GM23248 (cell line): ENCODE data around the gene NPHP4. TPM values are rescaled to one million over a fixed set of nuclear protein-coding genes. Genes with fewer than 3 reads are reported as not detected.

Source experiments
- DNase-seq: peaks from one replicate; pipeline ENCODE4 v3.0.0-alpha.2; 2015
- H2AFZ ChIP-seq: fragments of 200-600 bp; sonication (generic); 2 replicates; pipeline ENCODE4 v1.6.1; 2016; ENCODE audit warnings: antibody characterized with exemption
- H3F3A ChIP-seq: fragments of 200-600 bp; sonication (generic); 2 replicates; pipeline ENCODE4 v1.6.1; 2016; ENCODE audit warnings: mild to moderate bottlenecking, antibody characterized with exemption, mixed run types; ENCODE audit not compliant: insufficient read depth
- H3K27ac ChIP-seq: fragments of 200-600 bp; sonication (generic); 2 replicates; pipeline ENCODE4 v1.5.1; 2016; ENCODE audit warnings: mild to moderate bottlenecking
- H3K27me3 ChIP-seq: fragments of 200-600 bp; sonication (generic); replicated peaks from 2 replicates; pipeline ENCODE4 v1.6.1; 2016; ENCODE audit warnings: mild to moderate bottlenecking; ENCODE audit not compliant: insufficient read depth
- H3K36me3 ChIP-seq: fragments of 200-600 bp; sonication (generic); 2 replicates; pipeline ENCODE4 v1.6.1; 2016; ENCODE audit warnings: low read depth, mild to moderate bottlenecking
- H3K4me1 ChIP-seq: fragments of 200-600 bp; sonication (generic); 2 replicates; pipeline ENCODE4 v1.6.1; 2016; ENCODE audit warnings: mild to moderate bottlenecking; ENCODE audit not compliant: insufficient read depth
- H3K4me2 ChIP-seq: fragments of 200-600 bp; sonication (generic); one replicate; pipeline ENCODE4 v1.6.1; 2016; ENCODE audit warnings: mild to moderate bottlenecking; ENCODE audit not compliant: unreplicated experiment
- H3K4me3 ChIP-seq: fragments of 200-600 bp; sonication (generic); 2 replicates; pipeline ENCODE4 v1.5.1; 2016; ENCODE audit warnings: mild to moderate bottlenecking
- H3K79me2 ChIP-seq: fragments of 200-600 bp; sonication (generic); 2 replicates; pipeline ENCODE4 v1.6.1; 2016; ENCODE audit warnings: mild to moderate bottlenecking; ENCODE audit not compliant: insufficient read depth
- H3K9ac ChIP-seq: fragments of 200-600 bp; sonication (generic); 2 replicates; pipeline ENCODE4 v1.6.1; 2016; ENCODE audit warnings: mild to moderate bottlenecking
- H3K9me2 ChIP-seq: fragments of 200-600 bp; sonication (generic); 2 replicates; pipeline ENCODE4 v1.6.1; 2016; ENCODE audit warnings: mixed run types, mild to moderate bottlenecking, moderate library complexity; ENCODE audit not compliant: insufficient read depth
- H3K9me3 ChIP-seq: fragments of 200-600 bp; sonication (generic); one replicate; pipeline ENCODE4 v1.6.1; 2017; ENCODE audit warnings: low read depth
- H4K20me1 ChIP-seq: fragments of 200-600 bp; sonication (generic); 2 replicates; pipeline ENCODE4 v1.6.0; 2016; ENCODE audit not compliant: insufficient read depth
- EZH2 ChIP-seq: fragments of 200-600 bp; sonication (generic); IDR thresholded peaks from 2 replicates; pipeline ENCODE4 v1.6.1; 2018; ENCODE audit warnings: antibody characterized with exemption, mild to moderate bottlenecking; ENCODE audit not compliant: insufficient read depth, poor library complexity, severe bottlenecking
- EZH2phosphoT487 ChIP-seq: fragments of 200-600 bp; sonication (generic); IDR thresholded peaks from 2 replicates; pipeline ENCODE4 v1.6.1; 2018; ENCODE audit warnings: antibody characterized with exemption, moderate library complexity, mild to moderate bottlenecking, low read depth; ENCODE audit not compliant: insufficient read depth
- WGBS, 2 experiments: methylation state at CpG; one replicate each; pipeline ENCODE4 v1.1.6; 2015 to 2017; ENCODE audit warnings: low lambda C conversion rate in 2 of 2, low coverage in 1 of 2; ENCODE audit errors: missing lambda C conversion rate in 2 of 2; 5-methylcytosine and 5-hydroxymethylcytosine counted together
- in situ Hi-C: fragments of 300-500 bp; cut with MboI; formaldehyde crosslinking; loops from 2 replicates; pipeline ENCODE4 v1.15.0; 2020
- polyA plus RNA-seq: library from polyadenylated mRNA; unstranded; fragments of >200 nt; fragmentation: Nextera tagmentation; extraction: Ambion mirVana; gene quantifications from 2 replicates; pipeline ENCODE4 v1.2.1, GENCODE V29; 2016
- total RNA-seq: library from RNA; depleted of rRNA; stranded (reverse); fragments of >200 nt; shearing (Covaris generic); gene quantifications from 2 replicates; pipeline ENCODE4 v1.2.3, GENCODE V29; 2014

Gene NPHP4
- total and polyA plus RNA-seq, 2 experiments from 2014 or later: 4.0 to 4.2 TPM

DNA sequence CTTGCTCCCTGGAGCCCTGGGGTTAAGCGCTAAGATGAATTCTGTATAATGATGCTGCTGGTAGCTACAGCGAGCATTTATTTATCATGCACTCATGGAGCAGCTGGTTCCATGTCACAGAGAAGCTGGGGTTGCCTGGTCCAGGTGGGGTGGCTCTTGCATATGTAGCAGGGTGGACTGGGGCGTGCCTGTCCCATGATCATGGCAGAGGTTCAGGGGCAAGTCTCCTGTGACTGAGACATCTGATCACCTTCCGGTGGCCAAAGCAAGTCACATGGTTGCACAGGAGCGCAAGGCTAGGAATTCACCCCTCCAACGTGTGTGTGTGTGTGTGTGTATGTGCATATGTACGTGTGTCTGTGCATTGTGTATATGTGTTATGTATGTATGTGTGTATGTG lies 37.9 kb upstream of the NPHP4 start:
- Histone ChIP-seq H3K9ac (no peak overlapping the region), H3F3A (no peaks in the 10 kb centered on the region), H3K27me3 (no peaks in the 10 kb centered on the region), H3K9me3 (no peaks in the 10 kb centered on the region), H3K36me3 (no peaks in the 10 kb centered on the region), H3K4me3 (no peak overlapping the region), H3K79me2 (no peaks in the 10 kb centered on the region), H2AFZ (no peak overlapping the region), H3K4me2 (no peak overlapping the region), H4K20me1 (no peaks in the 10 kb centered on the region), H3K4me1 (no peaks in the 10 kb centered on the region), H3K9me2 (no peaks in the 10 kb centered on the region), H3K27ac (no peak overlapping the region)
- WGBS, 2 experiments: 94 to 96% methylated on average over 7 of the region's 7 CpGs
- no peak for DNase-seq
- TF ChIP-seq EZH2phosphoT487 (no peak), EZH2 (no peak)
- in situ Hi-C loops: no loop called here

- Histone ChIP-seq H3K27ac (no peak overlapping the region), H3F3A (no peaks in the 10 kb centered on the region), H3K4me2 (no peak overlapping the region), H2AFZ (no peak overlapping the region), H3K9ac (no peak overlapping the region), H3K4me3 (no peak overlapping the region), H3K27me3 (no peaks in the 10 kb centered on the region), H4K20me1 (no peaks in the 10 kb centered on the region), H3K36me3 (no peaks in the 10 kb centered on the region), H3K9me2 (no peaks in the 10 kb centered on the region), H3K4me1 (no peaks in the 10 kb centered on the region), H3K79me2 (no peaks in the 10 kb centered on the region), H3K9me3 (no peaks in the 10 kb centered on the region)
- in situ Hi-C loops: no loop called here
- TF ChIP-seq EZH2 (no peak), EZH2phosphoT487 (no peak)
- no peak for DNase-seq
- WGBS, 2 experiments: 85 to 88% methylated on average over 5 of the region's 5 CpGs
Observed at GRCh38 chr1:6029351-6029750, 37.1 kb upstream of the NPHP4 start.

DNA sequence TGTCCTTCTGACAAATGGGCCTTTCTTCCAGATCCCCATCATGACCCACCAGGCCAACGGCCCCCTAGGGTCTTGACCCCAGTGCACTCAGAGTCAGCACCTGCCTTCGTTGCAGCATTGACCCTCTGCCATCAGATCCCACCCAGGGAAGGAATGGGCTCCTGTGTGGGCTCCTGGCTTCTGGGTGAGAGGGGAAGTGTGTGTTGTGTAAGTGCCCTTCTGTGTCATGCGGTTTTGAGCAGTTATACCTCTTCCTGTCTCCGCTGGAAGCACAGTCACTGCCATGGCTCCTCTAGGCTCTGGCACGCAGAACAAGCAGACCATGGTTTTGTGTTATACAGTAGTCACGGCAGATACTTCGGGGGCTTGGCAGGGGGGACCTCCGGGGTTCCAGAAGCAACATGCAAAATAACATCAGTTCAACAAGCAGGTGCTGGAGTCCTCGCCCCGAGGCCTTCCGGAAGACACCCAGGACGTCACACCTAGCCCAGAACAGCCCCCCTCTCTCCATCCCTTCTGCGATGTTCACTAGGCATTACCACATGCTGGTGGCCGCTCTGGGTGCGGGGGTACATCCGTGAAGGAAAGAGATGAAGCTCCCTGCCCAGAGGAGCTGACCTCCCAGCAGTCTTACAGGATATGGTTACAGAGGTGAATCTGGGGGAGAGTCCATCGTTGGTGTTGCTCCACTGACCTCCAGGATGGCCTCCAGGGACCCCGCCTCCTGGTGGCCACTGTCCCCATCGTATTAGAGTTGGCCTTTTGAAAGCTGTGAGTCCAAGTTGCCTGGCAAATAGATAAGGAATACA lies 36.0 kb upstream of the NPHP4 start:
- no peak overlapping the region for H2AFZ ChIP-seq
- no peaks in the 10 kb centered on the region for H3K27me3 ChIP-seq
- no peak overlapping the region for H3K4me3 ChIP-seq
- no peaks in the 10 kb centered on the region for H3F3A ChIP-seq
- TF ChIP-seq EZH2phosphoT487 (no peak), EZH2 (no peak)
- no peak for DNase-seq
- H3K36me3 ChIP-seq: no peaks in the 10 kb centered on the region
- in situ Hi-C loops: no loop called here
- no peaks in the 10 kb centered on the region for H3K9me3 ChIP-seq
- no peak overlapping the region for H3K9ac ChIP-seq
- H3K9me2 ChIP-seq: no peaks in the 10 kb centered on the region
- no peak overlapping the region for H3K27ac ChIP-seq
- H3K4me2 ChIP-seq: no peak overlapping the region
- H4K20me1 ChIP-seq: no peaks in the 10 kb centered on the region
- H3K79me2 ChIP-seq: no peaks in the 10 kb centered on the region
- no peaks in the 10 kb centered on the region for H3K4me1 ChIP-seq
- 82 to 83% methylated on average over 19 of the region's 19 CpGs for WGBS, 2 experiments

- Histone ChIP-seq H3K9ac (no peak overlapping the region), H3K79me2 (no peaks in the 10 kb centered on the region), H3K27me3 (no peaks in the 10 kb centered on the region), H3K9me2 (no peaks in the 10 kb centered on the region), H2AFZ (no peak overlapping the region), H3K4me3 (no peak overlapping the region), H3K9me3 (no peaks in the 10 kb centered on the region), H3K27ac (no peak overlapping the region), H4K20me1 (no peaks in the 10 kb centered on the region), H3K36me3 (no peaks in the 10 kb centered on the region), H3K4me1 (no peaks in the 10 kb centered on the region), H3K4me2 (no peak overlapping the region), H3F3A (no peaks in the 10 kb centered on the region)
- in situ Hi-C loops: no loop called here
- TF ChIP-seq EZH2 (no peak), EZH2phosphoT487 (no peak)
- DNase-seq: no peak
- WGBS, 2 experiments: 77% methylated on average over 10 of the region's 10 CpGs
Observed at GRCh38 chr1:6027591-6027990, 35.4 kb upstream of the NPHP4 start.
